ENCODE measurements around the gene GALNT14.

DNA sequence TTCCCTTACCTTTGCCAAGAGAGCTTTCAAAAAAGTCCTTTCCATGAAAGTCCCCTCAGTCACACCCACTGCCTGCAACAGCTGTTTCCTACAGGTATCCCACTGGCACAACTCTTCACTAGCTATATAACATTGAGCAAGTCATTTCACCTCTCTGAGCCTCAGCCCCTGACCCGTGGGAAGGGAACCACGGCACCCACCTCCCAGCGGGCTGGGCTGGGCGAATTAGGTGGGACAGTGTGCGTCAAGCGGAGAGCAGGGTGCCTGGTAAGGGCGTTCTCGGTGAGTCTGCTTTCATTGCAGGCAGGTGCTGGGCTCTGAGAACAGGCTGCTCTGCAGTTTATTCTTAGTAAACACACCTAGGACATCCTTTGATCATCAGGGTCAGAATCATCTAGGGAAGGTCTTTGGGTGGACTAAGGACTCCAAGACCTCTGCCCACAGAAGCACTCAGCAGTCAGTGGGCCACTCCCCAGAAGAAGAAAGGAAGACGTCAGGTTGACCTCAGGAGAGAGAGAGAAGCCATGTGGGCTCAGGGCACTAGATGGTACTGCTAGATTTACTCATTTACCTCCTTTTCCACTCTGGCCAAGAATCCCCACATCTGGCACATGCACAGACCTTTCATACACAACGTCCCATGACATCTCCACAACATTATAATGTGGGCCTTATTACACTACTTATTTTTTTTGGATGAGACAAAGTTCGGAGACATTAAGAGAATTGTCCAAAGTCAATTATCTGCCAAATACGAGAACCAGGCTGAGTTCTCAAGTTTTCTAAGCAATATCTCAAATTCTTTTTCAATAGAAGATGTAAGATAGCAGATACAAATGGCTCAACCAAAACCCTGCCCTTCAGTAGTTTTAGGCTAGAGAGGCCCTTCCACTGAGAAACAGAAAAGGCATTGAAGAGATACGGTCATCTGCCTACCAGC is 79.9 kb downstream of the GALNT14 start:
- TF ChIP-seq, protein P1, sequence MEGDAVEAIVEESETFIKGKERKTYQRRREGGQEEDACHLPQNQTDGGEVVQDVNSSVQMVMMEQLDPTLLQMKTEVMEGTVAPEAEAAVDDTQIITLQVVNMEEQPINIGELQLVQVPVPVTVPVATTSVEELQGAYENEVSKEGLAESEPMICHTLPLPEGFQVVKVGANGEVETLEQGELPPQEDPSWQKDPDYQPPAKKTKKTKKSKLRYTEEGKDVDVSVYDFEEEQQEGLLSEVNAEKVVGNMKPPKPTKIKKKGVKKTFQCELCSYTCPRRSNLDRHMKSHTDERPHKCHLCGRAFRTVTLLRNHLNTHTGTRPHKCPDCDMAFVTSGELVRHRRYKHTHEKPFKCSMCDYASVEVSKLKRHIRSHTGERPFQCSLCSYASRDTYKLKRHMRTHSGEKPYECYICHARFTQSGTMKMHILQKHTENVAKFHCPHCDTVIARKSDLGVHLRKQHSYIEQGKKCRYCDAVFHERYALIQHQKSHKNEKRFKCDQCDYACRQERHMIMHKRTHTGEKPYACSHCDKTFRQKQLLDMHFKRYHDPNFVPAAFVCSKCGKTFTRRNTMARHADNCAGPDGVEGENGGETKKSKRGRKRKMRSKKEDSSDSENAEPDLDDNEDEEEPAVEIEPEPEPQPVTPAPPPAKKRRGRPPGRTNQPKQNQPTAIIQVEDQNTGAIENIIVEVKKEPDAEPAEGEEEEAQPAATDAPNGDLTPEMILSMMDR (IDR thresholded peaks at IDR 0.05) = no peak
- TF ChIP-seq EZH2 (IDR thresholded peaks at IDR 0.05; ENCODE audit: borderline replicate concordance, insufficient read depth, low read depth, low read length, poor library complexity, severe bottlenecking) = no peak

Measured in B cell (primary cell).